GM20431 (cell line): ENCODE measurements around the gene BPIFB1.

ENCODE experiments used
- in situ Hi-C: fragments of 300-500 bp; cut with MseI, MboI; formaldehyde crosslinking; loops from one replicate; pipeline ENCODE4 v1.15.0; 2020; ENCODE audit warnings: low sequenced_read_pairs; ENCODE audit not compliant: unreplicated experiment

BPIFB1 gene

DNA sequence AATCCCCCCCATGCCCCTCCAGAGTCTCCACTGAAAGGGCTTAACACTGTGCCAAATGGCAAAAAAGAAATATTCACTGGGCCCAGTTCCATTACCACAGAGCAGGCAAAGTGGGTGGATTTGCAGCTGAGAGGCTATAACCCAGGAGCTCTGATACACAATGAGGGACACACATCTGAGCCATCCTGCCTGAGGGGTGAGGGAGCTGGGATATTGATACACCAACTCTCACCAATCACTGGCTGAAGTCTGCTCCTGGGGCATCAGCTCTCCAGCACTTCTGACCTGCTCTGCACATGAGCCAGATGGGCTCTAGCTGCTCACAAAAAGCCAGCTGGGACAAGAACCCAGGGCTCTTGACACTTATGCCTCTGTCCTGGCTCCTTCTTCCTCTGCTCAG lies 4.9 kb downstream of the BPIFB1 start:
- in situ Hi-C loops, result loop anchor here (25.0 kb wide), 1 partner anchor 401 kb away; no protein-coding TSS in a partner anchor

DNA sequence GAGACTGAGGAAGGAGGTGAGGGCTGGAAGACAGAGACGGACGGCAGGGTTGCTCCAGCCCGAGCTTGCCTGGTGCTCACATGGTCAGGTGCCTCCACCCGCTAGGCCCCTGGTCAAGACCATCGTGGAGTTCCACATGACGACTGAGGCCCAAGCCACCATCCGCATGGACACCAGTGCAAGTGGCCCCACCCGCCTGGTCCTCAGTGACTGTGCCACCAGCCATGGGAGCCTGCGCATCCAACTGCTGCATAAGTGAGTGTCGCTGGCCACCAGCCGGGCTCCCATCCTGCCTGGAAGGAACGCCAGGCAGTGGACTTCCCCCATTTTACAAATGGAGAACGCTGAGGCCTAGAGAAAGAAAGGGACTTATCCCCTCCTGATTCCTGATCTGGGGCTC lies 7.8 kb downstream of the BPIFB1 start:
- in situ Hi-C loops, result loop anchor here (25.0 kb wide), 1 partner anchor 404 kb away; no protein-coding TSS in a partner anchor

DNA sequence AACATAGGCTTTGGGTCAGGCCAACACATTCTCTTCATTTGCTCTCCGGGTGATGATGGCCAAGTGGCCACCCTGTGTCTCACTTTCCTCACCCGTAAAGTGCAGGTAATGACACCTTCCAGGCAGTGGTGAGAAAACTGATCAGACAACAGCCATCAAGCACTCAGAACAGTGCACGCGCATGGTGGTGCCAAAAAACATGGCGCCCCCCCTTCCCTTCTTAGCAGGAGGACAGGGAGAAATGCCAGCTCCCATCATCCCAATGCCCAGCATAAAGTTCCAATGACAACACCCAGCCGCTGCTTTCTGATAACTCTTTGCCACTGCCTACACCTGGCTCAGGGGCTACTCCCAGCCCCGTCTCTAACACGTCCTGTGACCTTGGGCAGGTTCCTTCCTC lies 8.4 kb downstream of the BPIFB1 start:
- in situ Hi-C loops, result loop anchor here (25.0 kb wide), 1 partner anchor 404 kb away; no protein-coding TSS in a partner anchor

- in situ Hi-C loops, result loop anchor here (25.0 kb wide), 1 partner anchor 405 kb away; no protein-coding TSS in a partner anchor
Observed at GRCh38 chr20:33291830-33292355, 8.9 kb downstream of the BPIFB1 start.

- in situ Hi-C loops, result loop anchor here (25.0 kb wide), 1 partner anchor 409 kb away; no protein-coding TSS in a partner anchor
Observed at GRCh38 chr20:33296206-33296605, 13.2 kb downstream of the BPIFB1 start.

DNA sequence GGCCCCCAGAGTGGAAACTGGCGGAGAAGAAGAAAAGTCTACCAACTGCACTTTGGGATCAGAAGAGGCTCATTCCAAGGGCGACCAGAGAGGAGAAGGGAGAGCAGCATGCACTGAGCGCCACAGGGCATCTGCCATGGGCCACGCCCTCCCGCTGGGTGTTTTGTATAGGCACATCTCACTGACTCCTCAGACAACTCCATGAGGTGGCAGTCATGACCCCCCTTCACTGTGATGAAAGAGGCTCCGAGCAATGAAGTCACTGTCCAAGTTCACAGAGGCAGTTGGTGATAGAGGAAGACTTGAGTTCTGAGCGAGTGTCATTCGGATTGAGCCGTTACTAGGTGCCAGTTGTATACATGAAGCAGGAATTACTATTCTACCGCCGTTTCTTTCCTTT lies 15.4 kb downstream of the BPIFB1 start:
- in situ Hi-C loops, result loop anchor here (25.0 kb wide), 1 partner anchor 411 kb away; no protein-coding TSS in a partner anchor

DNA sequence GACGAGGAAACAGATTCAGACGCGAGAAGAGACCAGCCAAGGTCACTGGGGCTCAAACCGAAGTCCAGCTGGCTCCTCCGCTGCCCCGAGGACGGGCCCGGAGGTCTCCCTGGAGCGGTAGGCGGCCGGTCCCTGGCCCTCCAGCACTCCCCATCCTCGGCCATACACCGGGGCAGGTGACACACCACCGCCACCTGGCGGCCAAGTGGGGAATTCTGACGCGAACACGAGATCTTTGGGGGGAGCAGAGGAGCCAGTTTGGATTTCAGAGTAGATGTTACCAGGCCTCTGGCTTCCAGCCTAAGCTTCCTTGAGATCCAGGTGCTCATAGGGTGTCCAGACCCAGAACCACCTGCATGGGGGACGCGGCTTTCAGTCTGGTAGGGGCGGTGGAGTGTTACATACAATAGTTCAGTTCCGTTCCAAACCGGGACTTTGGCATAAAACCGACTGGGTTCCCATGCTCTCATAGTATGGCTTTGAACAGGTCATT lies 16.1 kb downstream of the BPIFB1 start:
- in situ Hi-C loops, result loop anchor here (25.0 kb wide), 1 partner anchor 412 kb away; no protein-coding TSS in a partner anchor

- in situ Hi-C loops, result no loop called here
Observed at GRCh38 chr20:33301192-33301930, 18.3 kb downstream of the BPIFB1 start.

GRCh38 chr20:33303595-33303994 lies 20.6 kb downstream of the BPIFB1 start:
- in situ Hi-C loops, result no loop called here

DNA sequence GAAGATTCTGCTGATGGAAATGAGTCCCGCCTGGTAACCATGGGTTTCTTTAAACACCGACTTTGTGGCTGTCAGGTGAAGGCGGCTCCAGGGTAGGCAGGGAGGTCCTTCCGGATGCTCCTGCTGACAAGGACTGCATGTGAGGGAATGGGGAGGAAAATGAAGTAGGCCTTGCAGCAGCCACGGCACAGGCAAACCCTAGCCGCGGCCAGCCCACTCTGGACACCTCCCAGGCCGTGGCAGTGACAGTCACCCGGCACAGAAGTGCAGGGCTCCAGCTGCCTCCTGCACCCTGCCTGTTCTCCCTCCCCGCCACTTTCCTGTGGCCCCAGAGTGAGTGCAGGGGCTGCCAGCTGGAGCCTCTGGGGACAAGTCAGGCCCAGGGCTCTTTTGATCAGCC lies 21.0 kb downstream of the BPIFB1 start:
- in situ Hi-C loops, result no loop called here

GRCh38 chr20:33305589-33306057 lies 22.6 kb downstream of the BPIFB1 start:
- in situ Hi-C loops, result no loop called here

DNA sequence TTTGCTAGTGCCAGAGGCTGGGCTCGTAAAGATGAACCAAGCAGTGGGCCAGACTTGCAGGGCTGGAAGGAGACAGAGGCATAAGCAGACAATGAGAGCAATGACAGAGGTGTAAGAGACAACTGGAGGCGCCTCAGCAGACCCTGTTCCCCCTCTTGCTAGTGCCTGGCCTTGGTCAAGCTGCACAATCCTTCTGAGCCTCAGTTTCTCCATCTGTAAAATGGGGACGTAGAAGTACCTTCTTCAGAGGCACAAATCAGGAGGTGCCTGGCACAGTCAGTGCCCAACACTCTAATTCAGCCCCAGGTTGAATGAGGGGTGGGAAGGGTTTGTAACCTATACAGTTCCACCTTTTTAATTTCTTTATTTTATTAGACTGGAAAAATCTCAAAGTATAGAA lies 23.2 kb downstream of the BPIFB1 start:
- in situ Hi-C loops, result no loop called here

GRCh38 chr20:33306807-33307206 lies 23.8 kb downstream of the BPIFB1 start:
- in situ Hi-C loops, result no loop called here

- in situ Hi-C loops, result no loop called here
Observed at GRCh38 chr20:33308668-33309067, 25.7 kb downstream of the BPIFB1 start.

DNA sequence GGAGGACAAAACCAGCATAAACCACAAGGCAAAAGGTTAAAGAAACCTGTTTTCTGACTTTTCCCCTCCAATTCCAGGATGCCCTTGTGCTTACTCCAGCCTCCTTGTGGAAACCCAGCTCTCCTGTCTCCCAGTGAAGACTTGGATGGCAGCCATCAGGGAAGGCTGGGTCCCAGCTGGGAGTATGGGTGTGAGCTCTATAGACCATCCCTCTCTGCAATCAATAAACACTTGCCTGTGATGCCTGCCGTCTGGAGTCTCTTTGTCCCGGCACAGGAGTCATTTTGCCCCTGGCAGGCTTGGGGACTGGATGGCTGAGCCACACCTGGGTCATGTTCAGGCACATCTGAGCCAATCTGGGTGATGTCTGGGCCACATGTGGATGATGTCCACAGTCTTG lies 26.6 kb downstream of the BPIFB1 start:
- in situ Hi-C loops, result no loop called here

GRCh38 chr20:33310327-33310899 lies 27.4 kb downstream of the BPIFB1 start:
- in situ Hi-C loops, result no loop called here

- in situ Hi-C loops, result no loop called here
Observed at GRCh38 chr20:33311011-33311410, 28.0 kb downstream of the BPIFB1 start.

DNA sequence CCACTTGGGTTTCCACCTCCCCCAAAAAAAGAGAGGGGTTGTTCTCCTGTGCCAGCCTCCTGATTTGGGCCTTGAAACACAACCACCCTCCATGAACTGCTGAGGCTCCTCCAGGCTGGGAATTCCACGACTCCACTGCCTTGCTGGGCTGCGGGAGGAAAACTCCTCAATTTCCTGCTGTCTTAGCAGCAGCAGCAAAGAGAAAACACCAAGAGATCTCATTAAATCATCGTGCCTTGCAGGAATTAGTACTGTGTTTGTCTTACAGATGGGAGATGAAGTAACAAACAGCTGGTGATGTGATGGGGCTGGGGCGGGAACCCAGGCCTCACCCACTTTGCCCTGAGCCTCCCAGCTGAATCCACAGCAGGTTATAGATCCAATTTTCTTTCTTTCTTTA lies 29.0 kb downstream of the BPIFB1 start:
- in situ Hi-C loops, result no loop called here

GRCh38 chr20:33312583-33312982 lies 29.6 kb downstream of the BPIFB1 start:
- in situ Hi-C loops, result no loop called here

GRCh38 chr20:33313686-33314314 lies 30.8 kb downstream of the BPIFB1 start:
- in situ Hi-C loops, result no loop called here
